Inflammatory macrophage treated with lipopolysaccharide for 4 hours (primary cell): ENCODE measurements around the gene OR2T10.
"Not testable (repeated sequence)": the region's sequence is repeated elsewhere in the genome, so short reads cannot be mapped to it uniquely, and the experiment has no call there.

Experiments used
- DNase-seq: peaks from one replicate; pipeline ENCODE4 v3.0.0-alpha.2; 2020

OR2T10 gene

GRCh38 chr1:248593226-248593625, 4.3 kb downstream of the OR2T10 start:
- DNase-seq: no peak

- DNase-seq: no peak
Observed at GRCh38 chr1:248592655-248593054, 4.8 kb downstream of the OR2T10 start.

GRCh38 chr1:248590055-248590454, 7.4 kb downstream of the OR2T10 start:
- DNase-seq: no peak

GRCh38 chr1:248589334-248589733, 8.2 kb downstream of the OR2T10 start:
- no peak for DNase-seq

GRCh38 chr1:248585266-248585665, 12.2 kb downstream of the OR2T10 start:
- no peak for DNase-seq

GRCh38 chr1:248576260-248576980, 21.1 kb downstream of the OR2T10 start:
- peak; percentile 84 for DNase-seq

GRCh38 chr1:248574657-248575056, 22.8 kb downstream of the OR2T10 start, which contains the start of gene OR2T34:
OR2T34 (minus strand) TSS chr1:248574757; CDS start chr1:248574757, 0 bp downstream.
- DNase-seq: not testable (repeated sequence)

- DNase-seq: not testable (repeated sequence)
Observed at GRCh38 chr1:248573856-248574255, 23.6 kb downstream of the OR2T10 start.

GRCh38 chr1:248572049-248572448, 25.5 kb downstream of the OR2T10 start:
- DNase-seq: not testable (repeated sequence)

GRCh38 chr1:248570811-248571210, 26.7 kb downstream of the OR2T10 start:
- DNase-seq: peak; percentile 51

GRCh38 chr1:248569049-248569448, 28.5 kb downstream of the OR2T10 start:
- DNase-seq: peak; percentile 88

- DNase-seq: peak; percentile 17
Observed at GRCh38 chr1:248565530-248566373, 31.7 kb downstream of the OR2T10 start.

GRCh38 chr1:248562672-248563071, 34.8 kb downstream of the OR2T10 start, which contains the start of gene OR2T29:
OR2T29 (minus strand) TSS chr1:248562772; CDS start chr1:248559491, 3,281 bp downstream.
- DNase-seq: not testable (repeated sequence)

- not testable (repeated sequence) for DNase-seq
Observed at GRCh38 chr1:248551027-248551426, 46.5 kb downstream of the OR2T10 start.

- not testable (repeated sequence) for DNase-seq
Observed at GRCh38 chr1:248547383-248547782, 50.1 kb downstream of the OR2T10 start.
